Measurements from ENCODE around the gene ETV3. TPM values are rescaled to one million over a fixed set of nuclear protein-coding genes. Genes with fewer than 3 reads are reported as not detected.

The ETV3 gene
- total RNA-seq, 1 donor from 2014 or later: 32.5 TPM

- no peak for DNase-seq (ENCODE audit: low spot score)
- ATAC-seq: no peak
- intact Hi-C loops (cut with DNase I): no loop called here
Observed at GRCh38 chr1:157116737-157117103, 21.5 kb downstream of the ETV3 start.

GRCh38 chr1:157115851-157116736 is 22.1 kb downstream of the ETV3 start:
- peak; percentile 35 for DNase-seq (ENCODE audit: low spot score)
- no peak for ATAC-seq
- intact Hi-C loops (cut with DNase I): no loop called here

GRCh38 chr1:157115429-157115838 is 22.8 kb downstream of the ETV3 start:
- DNase-seq (ENCODE audit: low spot score) (peak; percentile 26), ATAC-seq (no peak)
- intact Hi-C loops (cut with DNase I): no loop called here

- intact Hi-C loops (cut with DNase I): no loop called here
Observed at GRCh38 chr1:157114183-157115121, 23.7 kb downstream of the ETV3 start.

GRCh38 chr1:157113631-157114030 is 24.6 kb downstream of the ETV3 start:
- intact Hi-C loops (cut with DNase I): no loop called here
- DNase-seq (ENCODE audit: low spot score): no peak
- ATAC-seq: no peak

More at GRCh38 chr1:157114183-157115121, 23.7 kb downstream of the ETV3 start:
- DNase-seq (ENCODE audit: low spot score) (peak; percentile 46), ATAC-seq (no peak)

GRCh38 chr1:157113106-157113505 is 25.1 kb downstream of the ETV3 start:
- ATAC-seq: peak; percentile 49
- peak; percentile 47 for DNase-seq (ENCODE audit: low spot score)
- intact Hi-C loops (cut with DNase I): no loop called here

- no peak for ATAC-seq
- intact Hi-C loops (cut with DNase I): no loop called here
- peak; percentile 22 for DNase-seq (ENCODE audit: low spot score)
Observed at GRCh38 chr1:157112186-157112867, 25.9 kb downstream of the ETV3 start.

- DNase-seq (ENCODE audit: low spot score): peak; percentile 33
- no peak for ATAC-seq
- intact Hi-C loops (cut with DNase I): no loop called here
Observed at GRCh38 chr1:157111396-157112165, 26.6 kb downstream of the ETV3 start.

- no peak for ATAC-seq
- DNase-seq (ENCODE audit: low spot score): peak; percentile 36
- intact Hi-C loops (cut with DNase I): no loop called here
Observed at GRCh38 chr1:157110686-157111085, 27.5 kb downstream of the ETV3 start.

GRCh38 chr1:157110003-157110402 is 28.2 kb downstream of the ETV3 start:
- DNase-seq (ENCODE audit: low spot score) (peak; percentile 26), ATAC-seq (no peak)
- intact Hi-C loops (cut with DNase I): no loop called here

- DNase-seq (ENCODE audit: low spot score): no peak
- ATAC-seq: no peak
- intact Hi-C loops (cut with DNase I): no loop called here
Observed at GRCh38 chr1:157108448-157108847, 29.7 kb downstream of the ETV3 start.

- intact Hi-C loops (cut with DNase I): no loop called here
- no peak for ATAC-seq
Observed at GRCh38 chr1:157107702-157108101, 30.5 kb downstream of the ETV3 start.

GRCh38 chr1:157106813-157107189 is 31.4 kb downstream of the ETV3 start:
- intact Hi-C loops (cut with DNase I): no loop called here
- DNase-seq (ENCODE audit: low spot score) (peak; percentile 26), ATAC-seq (no peak)

More at GRCh38 chr1:157107702-157108101, 30.5 kb downstream of the ETV3 start:
- DNase-seq (ENCODE audit: low spot score): peak; percentile 48

- peak; percentile 62 for DNase-seq (ENCODE audit: low spot score)
- peak; percentile 76 for ATAC-seq
- intact Hi-C loops (cut with DNase I): no loop called here
Observed at GRCh38 chr1:157105988-157106812, 32.0 kb downstream of the ETV3 start.

- DNase-seq (ENCODE audit: low spot score) (peak; percentile 47), ATAC-seq (no peak)
- intact Hi-C loops (cut with DNase I): no loop called here
Observed at GRCh38 chr1:157105298-157105987, 32.8 kb downstream of the ETV3 start.

- ATAC-seq (no peak), DNase-seq (ENCODE audit: low spot score) (peak; percentile 14)
- intact Hi-C loops (cut with DNase I): no loop called here
Observed at GRCh38 chr1:157104598-157105293, 33.4 kb downstream of the ETV3 start.

GRCh38 chr1:157103268-157103667 is 34.9 kb downstream of the ETV3 start:
- DNase-seq (ENCODE audit: low spot score) (no peak), ATAC-seq (no peak)
- intact Hi-C loops (cut with DNase I): no loop called here

Data from sciatic nerve (tissue), 2 donors.